CD14-positive monocyte (primary cell): Measurements from ENCODE around the gene FXYD6. TPM values are rescaled to one million over a fixed set of nuclear protein-coding genes. Genes with fewer than 3 reads are reported as not detected.

Experiments
- DNase-seq, 3 donors: peaks; one replicate each; pipeline ENCODE4 v3.0.0-alpha.2; 2011 to 2022
- H2AFZ ChIP-seq: 2 replicates; pipeline ENCODE4 v1.6.0; 2012; ENCODE audit warnings: mild to moderate bottlenecking, low read depth, low read length, inconsistent platforms; ENCODE audit not compliant: insufficient read depth, poor library complexity, severe bottlenecking
- H3K27ac ChIP-seq, 2 donors: 1 replicate in 1 of 2; 2 replicates in 1 of 2; pipeline ENCODE4 v1.5.1; 2012 to 2013; ENCODE audit warnings: low read length in 2 of 2, control low read depth in 1 of 2, inconsistent platforms in 1 of 2, low read depth in 1 of 2, mild to moderate bottlenecking in 1 of 2
- H3K27me3 ChIP-seq, 2 donors: one replicate each; pipeline versions ENCODE4 v1.6.0 to v1.6.1; 2011 to 2013; ENCODE audit warnings: low read length in 2 of 2; ENCODE audit not compliant: control insufficient read depth in 2 of 2, insufficient read depth in 2 of 2
- H3K36me3 ChIP-seq, 2 donors: replicated peaks in 1 of 2; 1 replicate in 1 of 2; 2 replicates in 1 of 2; pipeline versions ENCODE4 v1.5.1 to v1.6.1; 2012 to 2013; ENCODE audit warnings: low read length in 2 of 2, control low read depth in 1 of 2, inconsistent platforms in 1 of 2, mild to moderate bottlenecking in 1 of 2; ENCODE audit not compliant: insufficient read depth in 2 of 2, control insufficient read depth in 1 of 2
- H3K4me1 ChIP-seq, 2 donors: 1 replicate in 1 of 2; 2 replicates in 1 of 2; pipeline versions ENCODE4 v1.5.1 to v1.6.1; 2012 to 2013; ENCODE audit warnings: low read length in 2 of 2, control low read depth in 1 of 2, inconsistent platforms in 1 of 2, mild to moderate bottlenecking in 1 of 2, moderate library complexity in 1 of 2; ENCODE audit not compliant: insufficient read depth in 2 of 2, control insufficient read depth in 1 of 2
- H3K4me2 ChIP-seq: replicated peaks from 2 replicates; pipeline ENCODE3; 2012; ENCODE audit warnings: low read length, moderate library complexity, mild to moderate bottlenecking; ENCODE audit not compliant: poor library complexity, severe bottlenecking; ENCODE audit errors: extremely low read depth
- H3K4me3 ChIP-seq, 3 experiments: fragments of 200-600 bp in 1 of 3; sonication (generic) in 1 of 3; replicated peaks in 1 of 3; 1 replicate in 2 of 3; 2 replicates in 1 of 3; pipeline ENCODE4 v1.5.1; 2011 to 2013; ENCODE audit warnings: low read length in 3 of 3, mild to moderate bottlenecking in 3 of 3, control low read depth in 2 of 3, low read depth in 2 of 3, inconsistent platforms in 1 of 3, moderate library complexity in 1 of 3
- H3K79me2 ChIP-seq: 2 replicates; pipeline ENCODE4 v1.6.0; 2012; ENCODE audit warnings: mild to moderate bottlenecking, control low read depth, inconsistent platforms, low read length, moderate library complexity; ENCODE audit not compliant: insufficient read depth
- H3K9ac ChIP-seq: 2 replicates; pipeline ENCODE4 v1.6.0; 2017; ENCODE audit warnings: low read length, mild to moderate bottlenecking; ENCODE audit not compliant: insufficient read depth, poor library complexity, severe bottlenecking
- H3K9me3 ChIP-seq, 2 donors: replicated peaks in 1 of 2; 1 replicate in 1 of 2; 2 replicates in 1 of 2; pipeline versions ENCODE4 v1.5.1 to v1.6.1; 2012 to 2013; ENCODE audit warnings: low read length in 2 of 2, control low read depth in 1 of 2; ENCODE audit not compliant: control insufficient read depth in 1 of 2, insufficient read depth in 1 of 2
- H4K20me1 ChIP-seq: 2 replicates; pipeline ENCODE4 v1.6.0; 2012; ENCODE audit warnings: mild to moderate bottlenecking, low read length, control low read depth, moderate library complexity; ENCODE audit not compliant: insufficient read depth
- H3K27ac Mint-ChIP-seq, 7 donors: one replicate each; pipeline ENCODE4 v1.8.0; 2020; ENCODE audit warnings: mild to moderate bottlenecking in 7 of 7, mixed read lengths in 7 of 7, moderate library complexity in 6 of 7, inconsistent platforms in 2 of 7
- H3K27me3 Mint-ChIP-seq, 3 donors: one replicate each; pipeline ENCODE4 v1.8.0; 2021 to 2022; ENCODE audit warnings: low read depth in 3 of 3, mild to moderate bottlenecking in 3 of 3, mixed read lengths in 3 of 3, moderate library complexity in 3 of 3, inconsistent platforms in 1 of 3
- H3K36me3 Mint-ChIP-seq, 2 donors: one replicate each; pipeline ENCODE4 v1.8.0; 2020; ENCODE audit warnings: mixed read lengths in 2 of 2, inconsistent platforms in 1 of 2, mild to moderate bottlenecking in 1 of 2
- H3K4me1 Mint-ChIP-seq: one replicate; pipeline ENCODE4 v1.8.0; 2020; ENCODE audit warnings: mild to moderate bottlenecking, mixed read lengths
- H3K4me3 Mint-ChIP-seq, 2 donors: one replicate each; pipeline ENCODE4 v1.8.0; 2020; ENCODE audit warnings: mild to moderate bottlenecking in 2 of 2, mixed read lengths in 2 of 2, moderate library complexity in 1 of 2
- H3K9me3 Mint-ChIP-seq, 7 donors: one replicate each; pipeline ENCODE4 v1.8.0; 2020 to 2022; ENCODE audit warnings: mixed read lengths in 7 of 7, mild to moderate bottlenecking in 6 of 7, moderate library complexity in 6 of 7, inconsistent platforms in 2 of 7
- CTCF ChIP-seq: fragments of 200-600 bp; IDR thresholded peaks from one replicate; pipeline ENCODE4 v1.8.0; 2022; ENCODE audit warnings: antibody characterized with exemption, mild to moderate bottlenecking
- WGBS: methylation state at CpG from one replicate; pipeline ENCODE4 v1.1.5; 2013; ENCODE audit warnings: missing lambda C conversion rate; ENCODE audit not compliant: insufficient coverage; 5-methylcytosine and 5-hydroxymethylcytosine counted together
- intact Hi-C, 2 donors: fragments of 100-400 bp; cut with micrococcal nuclease; formaldehyde crosslinking; loops; one replicate each; pipeline versions ENCODE4 v1.15.0 to v1.15.1; 2023
- polyA plus RNA-seq, 3 donors: library from polyadenylated mRNA; depleted of rRNA in 1 of 3; unstranded in 2 of 3; stranded (reverse) in 1 of 3; fragments of 300-500 nt in 2 of 3; fragments of >200 nt in 1 of 3; fragmentation: Illumina TruSeq in 2 of 3; gene quantifications; 1 replicate in 2 of 3; 2 replicates in 1 of 3; pipeline ENCODE4 v1.2.3, GENCODE V29; 2012 to 2021

FXYD6 gene
- polyA plus RNA-seq, 3 donors = 36.4 to 52.1 (median 44.1) TPM

GRCh38 chr11:117906126-117906525 lies 29.7 kb upstream of the FXYD6 start:
- Histone ChIP-seq H2AFZ (no peak overlapping the region), H3K9ac (no peak overlapping the region)
- H3K27ac Mint-ChIP-seq = peak overlapping the region in 3 of 7 donors; percentile 13 to 45 (median 33)

GRCh38 chr11:117905524-117905923 lies 29.1 kb upstream of the FXYD6 start:
- Histone ChIP-seq H2AFZ (no peak overlapping the region), H3K36me3 (no peaks in the 10 kb centered on the region), H3K27ac (no peak overlapping the region), H3K4me3 (no peak overlapping the region), H3K9ac (no peak overlapping the region), H4K20me1 (no peaks in the 10 kb centered on the region), H3K9me3 (no peaks in the 10 kb centered on the region), H3K27me3 (no peaks in the 10 kb centered on the region), H3K79me2 (no peaks in the 10 kb centered on the region), H3K4me2 (no peak overlapping the region), H3K4me1 (peaks cover 10 to 22% of the 10 kb centered on the region in 2 donors)
- intact Hi-C loops = loop anchor here in 1 of 2 donors (10.0 kb wide), 1 partner anchor 51 kb away; no protein-coding TSS in a partner anchor
- TF ChIP-seq CTCF = no peak
- Mint-ChIP-seq H3K4me1 (peaks cover 19% of the 10 kb centered on the region), H3K9me3 (peaks cover 0 to 1% (median 0%) of the 10 kb centered on the region in 7 donors), H3K27ac (peak overlapping the region in 3 of 7 donors; percentile 1 to 33 (median 17)), H3K36me3 (peaks cover 0 to 1% of the 10 kb centered on the region in 2 donors), H3K27me3 (peaks cover 3% of the 10 kb centered on the region in 3 donors), H3K4me3 (no peak overlapping the region)
- no peak for DNase-seq
- WGBS = 97% methylated on average over 3 of the region's 4 CpGs

More at GRCh38 chr11:117906126-117906525, 29.7 kb upstream of the FXYD6 start:
- Mint-ChIP-seq H3K4me1 (peaks cover 16% of the 10 kb centered on the region), H3K36me3 (peaks cover 0 to 1% of the 10 kb centered on the region in 2 donors), H3K4me3 (no peak overlapping the region), H3K9me3 (no peaks in the 10 kb centered on the region), H3K27me3 (peaks cover 3 to 4% (median 3%) of the 10 kb centered on the region in 3 donors)
- H3K79me2 ChIP-seq = no peaks in the 10 kb centered on the region
- DNase-seq = no peak
- H3K27ac ChIP-seq = no peak overlapping the region
- H3K4me3 ChIP-seq = no peak overlapping the region
- WGBS = 100% methylated on average over 2 of the region's 2 CpGs
- H3K27me3 ChIP-seq = no peaks in the 10 kb centered on the region
- no peaks in the 10 kb centered on the region for H3K36me3 ChIP-seq
- H3K4me1 ChIP-seq = peaks cover 6 to 16% of the 10 kb centered on the region in 2 donors
- no peaks in the 10 kb centered on the region for H4K20me1 ChIP-seq
- intact Hi-C loops = loop anchor here in 1 of 2 donors (10.0 kb wide), 1 partner anchor 51 kb away; no protein-coding TSS in a partner anchor
- no peaks in the 10 kb centered on the region for H3K9me3 ChIP-seq
- TF ChIP-seq CTCF = no peak
- H3K4me2 ChIP-seq = no peak overlapping the region
